T-cell (primary cell): ENCODE measurements around the gene CNPY4. TPM values are rescaled to one million over a fixed set of nuclear protein-coding genes. Genes with fewer than 3 reads are reported as not detected.

ENCODE experiments used
- ATAC-seq, 4 experiments: fragments of 200-7000 bp in 3 of 4; fragments of 150-1000 bp in 1 of 4; cut with Tn5 transposase; replicated peaks in 1 of 4; 1 replicate in 3 of 4; 2 replicates in 1 of 4; pipeline ENCODE4 v1.10.0; 2021; ENCODE audit warnings: moderate library complexity in 3 of 4, mild to moderate bottlenecking in 2 of 4, moderate number of reproducible peaks in 1 of 4
- CTCF ChIA-PET, 2 donors: fragments of 300-600 bp; sonication (Branson Sonifier 250); formaldehyde crosslinking; loops; one replicate each; lab custom pipeline; 2022; ENCODE audit warnings: antibody characterized with exemption in 2 of 2; lab: Charles Lee
- POLR2A ChIA-PET, 2 donors: fragments of 300-600 bp; sonication (Branson Sonifier 250); formaldehyde crosslinking; loops; one replicate each; lab custom pipeline; 2022; ENCODE audit warnings: antibody characterized with exemption in 2 of 2; lab: Charles Lee
- DNase-seq, 35 experiments: peaks; one replicate each; pipeline versions ENCODE4 v3.0.0 to v3.0.0-alpha.2; 2013 to 2023
- H3K27ac ChIP-seq: one replicate; pipeline ENCODE4 v1.5.1; 2013; ENCODE audit warnings: low read length
- H3K27me3 ChIP-seq, 2 experiments: replicated peaks in 1 of 2; 1 replicate in 1 of 2; 2 replicates in 1 of 2; pipeline versions ENCODE4 v1.6.1 to v1.7.0; 2013; ENCODE audit warnings: low read length in 1 of 2, mixed read lengths in 1 of 2; ENCODE audit not compliant: control insufficient read depth in 2 of 2, insufficient read depth in 2 of 2; ENCODE audit errors: extremely low read depth in 1 of 2
- H3K36me3 ChIP-seq, 2 donors: 1 replicate in 1 of 2; 2 replicates in 1 of 2; pipeline versions ENCODE4 v1.6.1 to v1.7.0; 2013; ENCODE audit warnings: low read length in 1 of 2; ENCODE audit not compliant: control insufficient read depth in 2 of 2, insufficient read depth in 1 of 2; ENCODE audit errors: extremely low read depth in 1 of 2
- H3K4me1 ChIP-seq, 2 experiments: 1 replicate in 1 of 2; 2 replicates in 1 of 2; pipeline versions ENCODE4 v1.6.1 to v1.7.0; 2013; ENCODE audit warnings: low read length in 2 of 2, mixed read lengths in 1 of 2; ENCODE audit not compliant: insufficient read depth in 2 of 2, control insufficient read depth in 1 of 2; ENCODE audit errors: extremely low read depth in 1 of 2
- H3K4me3 ChIP-seq, 2 donors: 1 replicate in 1 of 2; 2 replicates in 1 of 2; pipeline versions ENCODE4 v1.5.1 to v1.7.0; 2013; ENCODE audit warnings: mild to moderate bottlenecking in 2 of 2, low read length in 1 of 2, moderate library complexity in 1 of 2; ENCODE audit not compliant: control insufficient read depth in 1 of 2; ENCODE audit errors: extremely low read depth in 1 of 2
- H3K9me3 ChIP-seq: 2 replicates; pipeline ENCODE4 v1.7.0; 2013
- H3K27ac Mint-ChIP-seq, 2 donors: one replicate each; pipeline ENCODE4 v1.8.0; 2020 to 2021; ENCODE audit warnings: mild to moderate bottlenecking in 2 of 2, mixed read lengths in 2 of 2
- H3K27me3 Mint-ChIP-seq, 2 donors: one replicate each; pipeline ENCODE4 v1.8.0; 2021 to 2022; ENCODE audit warnings: mixed read lengths in 2 of 2
- H3K36me3 Mint-ChIP-seq: one replicate; pipeline ENCODE4 v1.8.0; 2021; ENCODE audit warnings: mixed read lengths
- H3K4me1 Mint-ChIP-seq, 3 donors: one replicate each; pipeline ENCODE4 v1.8.0; 2020 to 2022; ENCODE audit warnings: mixed read lengths in 3 of 3, mild to moderate bottlenecking in 1 of 3
- H3K4me3 Mint-ChIP-seq, 3 donors: one replicate each; pipeline ENCODE4 v1.8.0; 2020 to 2022; ENCODE audit warnings: mild to moderate bottlenecking in 3 of 3, mixed read lengths in 3 of 3, moderate library complexity in 3 of 3
- H3K9me3 Mint-ChIP-seq, 3 donors: one replicate each; pipeline ENCODE4 v1.8.0; 2020 to 2022; ENCODE audit warnings: mixed read lengths in 3 of 3
- WGBS: methylation state at CpG from one replicate; pipeline ENCODE4 v1.1.5; 2013; ENCODE audit warnings: missing lambda C conversion rate; ENCODE audit not compliant: insufficient coverage; 5-methylcytosine and 5-hydroxymethylcytosine counted together
- total RNA-seq, 35 experiments: library from RNA in 6 of 35; stranded (reverse) in 6 of 35; fragments of 120-200 nt in 1 of 35; gene quantifications; one replicate each; pipeline versions ENCODE4 v1.2.1 to v1.2.4 and lab custom pipeline; 2013 to 2026

Gene CNPY4
- total RNA-seq, 5 donors from 2014 or later (not counting 1 experiment from before 2014, with no cell fraction given): 23.9 to 90.0 (median 79.6) TPM

DNA sequence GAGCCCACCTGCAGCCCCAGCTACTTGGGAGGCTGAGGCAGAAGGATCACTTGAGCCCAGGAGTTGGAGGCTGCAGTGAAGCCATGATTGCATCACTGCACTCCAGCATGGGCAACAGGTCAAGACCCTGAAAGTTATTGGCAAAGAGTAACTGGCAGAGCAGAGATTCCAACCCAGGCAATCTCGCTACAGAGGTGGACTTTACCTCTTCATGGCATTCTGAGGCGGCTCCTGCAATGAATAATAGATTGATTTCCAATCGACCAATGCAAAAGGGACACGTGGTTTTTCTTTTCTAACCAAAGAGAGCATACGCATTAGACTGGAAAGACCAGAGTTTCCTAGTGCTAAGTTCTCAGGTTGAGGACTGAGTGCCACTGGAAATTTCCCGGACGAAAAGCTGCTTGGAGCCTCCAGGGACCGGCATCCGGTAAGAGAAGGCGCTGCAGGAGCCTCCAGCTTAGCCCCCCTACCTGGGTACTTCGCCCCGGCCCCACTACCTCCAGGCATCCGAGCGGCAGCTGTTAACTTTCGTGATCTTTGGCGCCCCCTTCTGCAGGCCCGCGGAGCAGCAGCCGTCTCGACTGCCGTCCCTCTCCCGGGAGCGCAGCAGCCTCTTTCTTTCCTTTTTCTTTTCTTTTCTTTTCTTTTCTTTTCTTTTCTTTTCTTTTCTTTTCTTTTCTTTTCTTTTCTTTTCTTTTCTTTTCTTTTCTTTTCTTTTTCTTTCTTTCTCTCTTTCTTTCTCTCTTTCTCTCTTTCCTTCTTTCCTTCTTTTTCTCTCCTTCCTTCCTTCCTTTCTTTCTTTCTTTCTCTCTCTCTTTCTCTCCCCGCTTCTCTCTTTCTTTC is 11.4 kb downstream of the CNPY4 start:
- DNase-seq (peak; percentile 45 to 90 (median 78)), ATAC-seq (peak in 1 of 4 experiments; percentile 20)
- Mint-ChIP-seq H3K9me3 (no peaks in the 10 kb centered on the region), H3K36me3 (no peaks in the 10 kb centered on the region), H3K4me1 (peaks cover 24 to 36% (median 28%) of the 10 kb centered on the region in 3 donors), H3K27ac (peak overlapping the region in 1 of 2 donors; percentile 11), H3K27me3 (no peaks in the 10 kb centered on the region), H3K4me3 (peak overlapping the region in 1 of 3 donors; percentile 45)
- Histone ChIP-seq H3K9me3 (no peaks in the 10 kb centered on the region), H3K36me3 (no peaks in the 10 kb centered on the region), H3K4me1 (peaks cover 7 to 37% of the 10 kb centered on the region in 2 experiments), H3K27me3 (no peaks in the 10 kb centered on the region), H3K27ac (no peak overlapping the region), H3K4me3 (peak overlapping the region in 1 of 2 donors; percentile 32)
- 14% methylated on average over 19 of the region's 24 CpGs for WGBS
- POLR2A ChIA-PET: interaction anchor here (0.6 to 0.7 kb wide), 2 partner anchors 13 to 151 kb away, joined by 3 to 4 read pairs; no protein-coding TSS in a partner anchor
- CTCF ChIA-PET: interaction anchor here (0.6 to 1.2 kb wide), 12 partner anchors 10 to 1112 kb away, joined by 3 to 13 read pairs (median 3); no protein-coding TSS in a partner anchor

GRCh38 chr7:100132126-100132525 is 12.7 kb downstream of the CNPY4 start:
- Histone ChIP-seq H3K36me3 (no peaks in the 10 kb centered on the region), H3K9me3 (no peaks in the 10 kb centered on the region), H3K4me3 (no peak overlapping the region), H3K27me3 (no peaks in the 10 kb centered on the region), H3K4me1 (peaks cover 7 to 30% of the 10 kb centered on the region in 2 experiments), H3K27ac (no peak overlapping the region)
- POLR2A ChIA-PET: no interaction called here
- H3K4me1 Mint-ChIP-seq: peaks cover 16 to 25% (median 18%) of the 10 kb centered on the region in 3 donors
- CTCF ChIA-PET: interaction anchor here (1.0 to 2.3 kb wide), 9 partner anchors 12 to 276 kb away, joined by 3 to 13 read pairs (median 4); partner anchors contain the start of gene LAMTOR4 (in 1 of the 2)
- no peaks in the 10 kb centered on the region for H3K36me3 Mint-ChIP-seq
- DNase-seq (no peak), ATAC-seq (no peak)
- no peaks in the 10 kb centered on the region for H3K27me3 Mint-ChIP-seq
- WGBS: no CpG with 5 or more reads among the region's 7 CpGs
- H3K27ac Mint-ChIP-seq: no peak overlapping the region
- no peaks in the 10 kb centered on the region for H3K9me3 Mint-ChIP-seq
- peak overlapping the region in 1 of 3 donors; percentile 45 for H3K4me3 Mint-ChIP-seq

DNA sequence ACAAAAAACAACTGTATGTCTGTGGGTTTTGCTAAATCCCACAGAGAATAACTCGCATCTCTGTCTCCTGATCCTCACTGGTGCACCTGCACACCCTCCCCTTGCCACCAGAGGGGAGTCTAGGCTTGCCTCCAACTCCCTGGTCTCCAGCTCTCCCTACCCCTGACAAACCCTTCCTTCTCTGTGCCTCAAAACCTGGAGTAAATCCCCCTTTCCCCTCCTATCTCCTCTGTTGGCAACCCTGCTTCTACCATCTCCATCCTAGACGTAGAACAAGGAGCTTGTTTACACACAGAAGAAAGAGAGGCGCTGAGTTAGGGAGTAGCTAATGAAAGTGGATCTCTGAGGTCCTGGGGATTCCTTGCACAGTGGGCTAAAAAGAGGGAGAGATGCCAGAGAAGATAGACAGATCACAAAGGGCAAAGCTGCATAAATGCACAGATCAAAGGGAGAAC is 13.3 kb downstream of the CNPY4 start:
- ChIA-PET CTCF (interaction anchor here (0.6 to 2.3 kb wide), 19 partner anchors 9 to 275 kb away, joined by 3 to 27 read pairs (median 3); partner anchors contain the start of gene LAMTOR4 (in 1 of the 2)), POLR2A (no interaction called here)
- no peak overlapping the region for H3K4me3 Mint-ChIP-seq
- peaks cover 9 to 29% of the 10 kb centered on the region in 2 experiments for H3K4me1 ChIP-seq
- 43% methylated on average over 2 of the region's 3 CpGs for WGBS
- ATAC-seq (peak; percentile 70 to 76 (median 74)), DNase-seq (peak; percentile 31 to 80 (median 55))
- H3K9me3 Mint-ChIP-seq: no peaks in the 10 kb centered on the region
- no peaks in the 10 kb centered on the region for H3K27me3 Mint-ChIP-seq
- H3K4me1 Mint-ChIP-seq: peaks cover 17 to 26% (median 20%) of the 10 kb centered on the region in 3 donors
- H3K27me3 ChIP-seq: no peaks in the 10 kb centered on the region
- no peak overlapping the region for H3K27ac ChIP-seq
- H3K36me3 Mint-ChIP-seq: no peaks in the 10 kb centered on the region
- H3K27ac Mint-ChIP-seq: no peak overlapping the region
- no peak overlapping the region for H3K4me3 ChIP-seq
- H3K36me3 ChIP-seq: no peaks in the 10 kb centered on the region
- H3K9me3 ChIP-seq: no peaks in the 10 kb centered on the region

DNA sequence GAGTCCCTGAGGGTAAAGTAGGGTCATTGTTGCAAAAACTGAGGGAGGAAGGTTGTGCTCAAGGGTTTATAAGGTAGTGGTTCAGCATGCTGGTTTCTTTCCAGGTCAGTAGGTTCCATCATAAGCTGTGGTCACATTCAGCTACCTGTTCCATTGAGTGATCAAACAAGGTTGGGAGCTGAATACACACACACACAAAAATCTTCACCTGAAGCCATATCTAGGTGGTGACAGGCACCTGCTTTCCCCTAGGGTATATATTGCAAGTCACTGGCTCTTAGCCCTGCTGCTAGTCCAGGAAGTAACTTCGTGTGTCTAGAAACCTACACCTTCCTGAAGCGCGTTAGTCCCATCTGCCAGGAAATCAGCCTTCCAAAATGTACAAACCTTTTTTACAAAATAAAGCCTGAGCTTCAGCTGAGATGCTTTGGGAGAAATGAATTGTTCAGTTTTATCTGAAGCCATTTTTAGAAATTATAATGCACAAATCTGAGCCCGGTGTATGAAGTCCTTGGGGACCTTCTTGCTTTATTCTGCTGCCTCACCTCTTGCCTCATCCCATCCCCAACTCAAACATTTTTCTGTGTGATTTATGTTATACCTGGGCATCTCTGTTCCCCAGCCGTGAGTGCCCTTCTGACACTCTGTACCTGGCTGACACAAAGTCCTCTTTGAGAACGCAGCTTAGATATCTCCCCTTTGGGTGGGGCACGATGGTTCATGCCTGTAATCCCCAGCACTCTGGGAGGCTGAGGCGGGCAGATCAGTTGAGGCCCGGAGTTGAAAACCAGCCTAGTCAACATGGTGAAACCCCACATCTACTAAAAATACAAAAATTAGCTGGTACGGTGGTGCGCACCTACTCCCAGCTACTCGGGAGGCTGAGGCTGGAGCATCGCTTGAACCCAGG is 18.7 kb downstream of the CNPY4 start:
- Histone ChIP-seq H3K36me3 (no peaks in the 10 kb centered on the region), H3K4me1 (peaks cover 0 to 8% of the 10 kb centered on the region in 2 experiments), H3K27ac (no peak overlapping the region), H3K27me3 (no peaks in the 10 kb centered on the region), H3K4me3 (no peak overlapping the region), H3K9me3 (no peaks in the 10 kb centered on the region)
- ATAC-seq (peak in 3 of 4 experiments; percentile 71 to 76 (median 75)), DNase-seq (no peak)
- no peaks in the 10 kb centered on the region for H3K9me3 Mint-ChIP-seq
- ChIA-PET POLR2A (interaction anchor here (0.5 to 0.7 kb wide), 3 partner anchors 21 to 82 kb away, joined by 3 to 6 read pairs (median 5); partner anchors contain the start of gene TRAPPC14 (in 1 of the 2)), CTCF (interaction anchor here (0.5 to 1.3 kb wide), 3 partner anchors 25 to 70 kb away, joined by 3 to 7 read pairs (median 4); no protein-coding TSS in a partner anchor)
- no peaks in the 10 kb centered on the region for H3K36me3 Mint-ChIP-seq
- H3K4me3 Mint-ChIP-seq: peak overlapping the region in 1 of 3 donors; percentile 17
- H3K27me3 Mint-ChIP-seq: no peaks in the 10 kb centered on the region
- WGBS: 90% methylated on average over 5 of the region's 13 CpGs
- peak overlapping the region; percentile 69 to 70 for H3K27ac Mint-ChIP-seq
- peaks cover 10 to 12% (median 12%) of the 10 kb centered on the region in 3 donors for H3K4me1 Mint-ChIP-seq

GRCh38 chr7:100141555-100141949 is 22.1 kb downstream of the CNPY4 start:
- Mint-ChIP-seq H3K36me3 (no peaks in the 10 kb centered on the region), H3K4me1 (peaks cover 10 to 12% (median 12%) of the 10 kb centered on the region in 3 donors), H3K4me3 (no peak overlapping the region), H3K27me3 (no peaks in the 10 kb centered on the region), H3K27ac (no peak overlapping the region), H3K9me3 (no peaks in the 10 kb centered on the region)
- H3K27ac ChIP-seq: no peak overlapping the region
- DNase-seq (no peak), ATAC-seq (no peak)
- CTCF ChIA-PET: interaction anchor here in 1 of 2 donors (1.1 kb wide), 1 partner anchor 9 kb away, joined by 4 read pairs; no protein-coding TSS in a partner anchor
- H3K36me3 ChIP-seq: no peaks in the 10 kb centered on the region
- no CpG with 5 or more reads among the region's 3 CpGs for WGBS
- H3K4me1 ChIP-seq: peaks cover 0 to 8% of the 10 kb centered on the region in 2 experiments
- H3K27me3 ChIP-seq: no peaks in the 10 kb centered on the region
- POLR2A ChIA-PET: no interaction called here
- H3K4me3 ChIP-seq: no peak overlapping the region
- no peaks in the 10 kb centered on the region for H3K9me3 ChIP-seq
